HepG2 (cell line): ENCODE measurements around the gene CPN1. TPM values are rescaled to one million over a fixed set of nuclear protein-coding genes. Genes with fewer than 3 reads are reported as not detected.

ENCODE experiments used
- ARID3A ChIP-seq: IDR thresholded peaks from 2 replicates; pipeline ENCODE4 v1.6.1; 2012; ENCODE audit warnings: low read depth, low read length, improper control_type of control experiment
- FOXO1 ChIP-seq: sonication (generic); formaldehyde crosslinking; IDR thresholded peaks from 2 replicates; pipeline ENCODE4 v1.4.0; 2020; ENCODE audit warnings: missing genetic modification reagents
- GLI4 ChIP-seq: sonication (generic); formaldehyde crosslinking; IDR thresholded peaks from 2 replicates; pipeline ENCODE4 v1.5.1; 2020; ENCODE audit warnings: missing genetic modification reagents, mild to moderate bottlenecking, moderate library complexity, borderline replicate concordance
- IRX3 ChIP-seq: sonication (generic); formaldehyde crosslinking; IDR thresholded peaks from 2 replicates; pipeline ENCODE4 v1.8.1; 2023; ENCODE audit warnings: mild to moderate bottlenecking, low read depth, missing genetic modification reagents, borderline replicate concordance
- JDP2 ChIP-seq: sonication (generic); formaldehyde crosslinking; IDR thresholded peaks from 2 replicates; pipeline ENCODE4 v1.8.1; 2022; ENCODE audit warnings: missing genetic modification reagents, borderline replicate concordance
- KLF12 ChIP-seq: sonication (generic); formaldehyde crosslinking; IDR thresholded peaks from 2 replicates; pipeline ENCODE4 v1.4.0; 2020; ENCODE audit warnings: missing genetic modification reagents, borderline replicate concordance
- NAIF1 ChIP-seq: sonication (generic); formaldehyde crosslinking; IDR thresholded peaks from 2 replicates; pipeline ENCODE4 v1.5.0; 2020; ENCODE audit warnings: mild to moderate bottlenecking, missing genetic modification reagents, borderline replicate concordance
- NR1H2 ChIP-seq: sonication (generic); formaldehyde crosslinking; IDR thresholded peaks from 2 replicates; pipeline ENCODE4 v1.8.1; 2022; ENCODE audit warnings: low read depth, missing genetic modification reagents, borderline replicate concordance
- PITX1 ChIP-seq: sonication (generic); formaldehyde crosslinking; IDR thresholded peaks from 2 replicates; pipeline ENCODE4 v1.5.1; 2020; ENCODE audit warnings: mild to moderate bottlenecking, missing genetic modification reagents
- PPARG ChIP-seq: conservative IDR thresholded peaks from 2 replicates; pipeline ENCODE4 v1.6.1; 2016; ENCODE audit warnings: missing biosample characterization, missing genetic modification reagents
- PRMT3 ChIP-seq: sonication (generic); formaldehyde crosslinking; IDR thresholded peaks from 2 replicates; pipeline ENCODE4 v1.8.1; 2022; ENCODE audit warnings: low read depth, mild to moderate bottlenecking, moderate library complexity, missing genetic modification reagents, borderline replicate concordance
- RXRB ChIP-seq: IDR thresholded peaks from 2 replicates; pipeline ENCODE4 v1.6.1; 2016; ENCODE audit warnings: borderline replicate concordance, missing genetic modification reagents, missing compliant biosample characterization
- SOX6 ChIP-seq, 2 experiments: fragments of 450-650 bp in 1 of 2; sonication (generic) in 1 of 2; formaldehyde crosslinking in 1 of 2; IDR thresholded peaks; 2 replicates each; pipeline versions ENCODE4 v1.4.0 to v1.6.1; 2017 to 2020; ENCODE audit warnings: antibody characterized with exemption in 1 of 2, mild to moderate bottlenecking in 1 of 2, missing genetic modification reagents in 1 of 2
- SP2 ChIP-seq: sonication (generic); formaldehyde crosslinking; IDR thresholded peaks from 2 replicates; pipeline ENCODE4 v1.5.1; 2020; ENCODE audit warnings: mild to moderate bottlenecking, missing genetic modification reagents
- TCF7L2 ChIP-seq: IDR thresholded peaks from 2 replicates; pipeline ENCODE4 v1.6.1; 2011; ENCODE audit warnings: mild to moderate bottlenecking, low read depth, low read length, moderate library complexity
- TEAD3 ChIP-seq: optimal IDR thresholded peaks from 2 replicates; pipeline ENCODE3; 2016; ENCODE audit warnings: borderline replicate concordance
- TFAP4 ChIP-seq: sonication (generic); IDR thresholded peaks from 2 replicates; pipeline ENCODE4 v1.6.1; 2016; ENCODE audit warnings: low read depth, borderline replicate concordance
- TGIF2 ChIP-seq: IDR thresholded peaks from 2 replicates; pipeline ENCODE4 v1.6.1; 2016; ENCODE audit warnings: control low read depth, missing compliant biosample characterization
- ZBTB25 ChIP-seq: IDR thresholded peaks from 2 replicates; pipeline ENCODE4 v1.6.1; 2018; ENCODE audit warnings: missing genetic modification reagents
- ZNF34 ChIP-seq: sonication (generic); formaldehyde crosslinking; IDR thresholded peaks from 2 replicates; pipeline ENCODE4 v1.4.0; 2020; ENCODE audit warnings: mild to moderate bottlenecking, missing genetic modification reagents, borderline replicate concordance
- ZNF564 ChIP-seq: sonication (generic); formaldehyde crosslinking; IDR thresholded peaks from 2 replicates; pipeline ENCODE4 v1.8.1; 2023; ENCODE audit warnings: mild to moderate bottlenecking, missing genetic modification reagents
- ZNF678 ChIP-seq: sonication (generic); formaldehyde crosslinking; IDR thresholded peaks from 2 replicates; pipeline ENCODE4 v1.4.0; 2020; ENCODE audit warnings: mild to moderate bottlenecking, missing genetic modification reagents
- ZNF761 ChIP-seq: sonication (generic); formaldehyde crosslinking; conservative IDR thresholded peaks from 2 replicates; pipeline ENCODE4 v1.4.0; 2020; ENCODE audit warnings: mild to moderate bottlenecking, missing genetic modification reagents
- ZNF782 ChIP-seq: sonication (generic); formaldehyde crosslinking; IDR thresholded peaks from 2 replicates; pipeline ENCODE4 v1.4.0; 2020; ENCODE audit warnings: missing genetic modification reagents, mild to moderate bottlenecking, borderline replicate concordance
- polyA plus RNA-seq, 8 experiments: library from polyadenylated mRNA; depleted of rRNA in 3 of 8; stranded (reverse) in 7 of 8; unstranded in 1 of 8; fragments of >200 nt; fragmentation: Illumina TruSeq in 4 of 8; extraction: Trizol in 4 of 8; gene quantifications; 2 replicates each; pipeline versions ENCODE4 v1.2.1 to v1.2.3, GENCODE V29; 2011 to 2016; ENCODE audit warnings: low read depth in 4 of 8, missing spikeins in 1 of 8, mixed read lengths in 1 of 8; ENCODE audit not compliant: insufficient read depth in 1 of 8
- total RNA-seq, 5 experiments: library from RNA; depleted of rRNA; stranded (reverse); fragments of >200 nt; fragmentation: Illumina TruSeq; extraction: Trizol; gene quantifications; 2 replicates each; pipeline ENCODE4 v1.2.3, GENCODE V29; 2016; ENCODE audit warnings: low read depth in 1 of 5

Gene CPN1
- total and polyA plus RNA-seq, 2 of the 13 experiments (the other 11 are each of a cell fraction or from before 2014, with no cell fraction given) = 17.3 to 35.1 TPM

GRCh38 chr10:100101192-100102076, 19.8 kb upstream of the CPN1 start (continued):
- TF ChIP-seq RXRB (peak; percentile 84; the same call in 1 of the 2 replicates), IRX3 (CRISPR knock-in tag) (no peak), SOX6 (IDR thresholded peaks at IDR 0.05) (no peak), SOX6 (CRISPR knock-in tag; IDR thresholded peaks at IDR 0.05) (peak; percentile 97), TGIF2 (peak; percentile 90), GLI4 (CRISPR knock-in tag) (no peak), PRMT3 (CRISPR knock-in tag) (no peak; the same call in 1 of the 2 replicates), SP2 (CRISPR knock-in tag) (no peak), ZNF761 (peak; percentile 85), TEAD3 (CRISPR knock-in tag) (peak; percentile 86), ZNF34 (CRISPR knock-in tag) (no peak), NR1H2 (CRISPR knock-in tag) (no peak), ZNF564 (CRISPR knock-in tag) (peak; percentile 71; the same call in 1 of the 2 replicates), NAIF1 (CRISPR knock-in tag) (no peak), TCF7L2 (no peak; the same call in none of the 2 replicates), PITX1 (CRISPR knock-in tag) (peak; percentile 98), ZBTB25 (CRISPR knock-in tag) (peak; percentile 62; the same call in 1 of the 2 replicates), KLF12 (CRISPR knock-in tag) (peak; percentile 48; the same call in 1 of the 2 replicates), FOXO1 (CRISPR knock-in tag) (peak; percentile 97), ZNF782 (CRISPR knock-in tag) (peak; percentile 54; the same call in 1 of the 2 replicates), ARID3A (peak; percentile 99), ZNF678 (CRISPR knock-in tag) (no peak), JDP2 (no peak), PPARG (peak; percentile 79; the same call in 1 of the 2 replicates), TFAP4 (peak; percentile 63; the same call in 1 of the 2 replicates)
